SK-N-MC (cell line): Measurements from ENCODE around the gene ARRB1.

Experiments
- EZH2 ChIP-seq: fragments of 200-600 bp; sonication (generic); IDR thresholded peaks from one replicate; pipeline ENCODE4 v1.6.1; 2017; ENCODE audit warnings: antibody characterized with exemption
- FOXP2 ChIP-seq: optimal IDR thresholded peaks from 2 replicates; pipeline ENCODE3; 2011; ENCODE audit warnings: mild to moderate bottlenecking, moderate library complexity; ENCODE audit not compliant: insufficient read depth; ENCODE audit errors: extremely low read length, control extremely low read depth
- POLR2AphosphoS5 ChIP-seq: IDR thresholded peaks from 2 replicates; pipeline ENCODE4 v1.6.1; 2012; ENCODE audit warnings: mild to moderate bottlenecking, low read depth, low read length, borderline replicate concordance

DNA sequence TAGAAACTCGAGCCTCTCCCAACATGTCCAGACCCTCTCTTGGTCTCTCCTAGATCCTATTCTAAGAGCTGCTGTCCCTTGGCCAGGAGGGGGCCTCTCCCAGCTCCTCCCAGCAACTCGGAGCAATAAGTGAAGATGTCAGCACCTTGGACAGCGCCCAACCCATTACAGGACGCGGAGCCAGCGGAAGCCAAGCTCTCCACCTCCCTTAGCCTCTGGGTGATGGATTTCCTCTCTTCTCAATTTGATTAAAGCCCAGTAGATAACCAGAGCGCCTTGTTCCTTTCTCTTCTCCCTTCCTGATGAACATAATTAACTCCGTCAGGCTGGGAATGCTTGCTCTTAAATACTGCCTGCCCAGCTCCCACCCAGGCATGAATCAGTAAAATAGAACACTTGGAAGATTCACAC lies 137.0 kb downstream of the ARRB1 start:
- TF ChIP-seq POLR2AphosphoS5, result no peak
- no peak for TF ChIP-seq EZH2
- no peak for TF ChIP-seq FOXP2
